ENCODE measurements around the gene KATNBL1.

KATNBL1 gene

GRCh38 chr15:34209421-34210282 is at the start of gene KATNBL1:
TSS of gene KATNBL1 (minus strand) at chr15:34210096. CDS start at chr15:34163676, 46,420 bp downstream.
- TF ChIP-seq FOXM1 (IDR thresholded peaks at IDR 0.05; ENCODE audit: borderline replicate concordance, low read depth) = no peak
- no peak for TF ChIP-seq USF1 (IDR thresholded peaks at IDR 0.05)
- TF ChIP-seq ZBTB7A (IDR thresholded peaks at IDR 0.05; ENCODE audit: low read depth) = 0 out of 2 replicates have a peak, but pooled peaks have one; percentile 74
- no peak for TF ChIP-seq TEAD4 (IDR thresholded peaks at IDR 0.05)
- 0 out of 2 replicates have a peak, but pooled peaks have one; percentile 18 for TF ChIP-seq MAX (IDR thresholded peaks at IDR 0.05)
- no peak for TF ChIP-seq EGR1 (IDR thresholded peaks at IDR 0.05)
- peak; percentile 90 for TF ChIP-seq RAD21 (IDR thresholded peaks at IDR 0.05; ENCODE audit: low read depth)
- peak; percentile 84 for TF ChIP-seq TAF1 (IDR thresholded peaks at IDR 0.05; ENCODE audit: low read depth)
- no peak for TF ChIP-seq CREB1 (IDR thresholded peaks at IDR 0.05; ENCODE audit: low read depth)
- TF ChIP-seq NFIC (IDR thresholded peaks at IDR 0.05) = no peak
- TF ChIP-seq TCF12 (IDR thresholded peaks at IDR 0.05; ENCODE audit: low read depth) = peak; percentile 44; the same call in 1 of the 2 replicates
- peak; percentile 37; the same call in 1 of the 2 replicates for TF ChIP-seq YY1 (IDR thresholded peaks at IDR 0.05; ENCODE audit: low read depth)

GRCh38 chr15:34259566-34259965 is 49.7 kb upstream of the KATNBL1 start:
- TF ChIP-seq CEBPB (IDR thresholded peaks at IDR 0.05) (no peak), REST (IDR thresholded peaks at IDR 0.05; ENCODE audit: low read depth) (no peak), CREB1 (IDR thresholded peaks at IDR 0.05; ENCODE audit: low read depth) (no peak), RAD21 (IDR thresholded peaks at IDR 0.05; ENCODE audit: low read depth) (no peak), YY1 (IDR thresholded peaks at IDR 0.05; ENCODE audit: low read depth) (no peak), ZBTB7A (IDR thresholded peaks at IDR 0.05; ENCODE audit: low read depth) (no peak), EGR1 (IDR thresholded peaks at IDR 0.05) (no peak), TAF1 (IDR thresholded peaks at IDR 0.05; ENCODE audit: low read depth) (no peak)

- TF ChIP-seq RAD21 (IDR thresholded peaks at IDR 0.05; ENCODE audit: low read depth) = no peak
- TF ChIP-seq EP300 (IDR thresholded peaks at IDR 0.05; ENCODE audit: borderline replicate concordance) = no peak
- no peak for TF ChIP-seq EGR1 (IDR thresholded peaks at IDR 0.05)
- TF ChIP-seq CREB1 (IDR thresholded peaks at IDR 0.05; ENCODE audit: low read depth) = no peak
- TF ChIP-seq TCF12 (IDR thresholded peaks at IDR 0.05; ENCODE audit: low read depth) = no peak
- no peak for TF ChIP-seq FOXM1 (IDR thresholded peaks at IDR 0.05; ENCODE audit: borderline replicate concordance, low read depth)
- no peak for TF ChIP-seq ZBTB7A (IDR thresholded peaks at IDR 0.05; ENCODE audit: low read depth)
Measured at GRCh38 chr15:34258151-34258550, 48.3 kb upstream of the KATNBL1 start.

GRCh38 chr15:34252545-34252944 is 42.6 kb upstream of the KATNBL1 start:
- TF ChIP-seq EGR1 (IDR thresholded peaks at IDR 0.05) (no peak), USF1 (IDR thresholded peaks at IDR 0.05) (no peak), CEBPB (IDR thresholded peaks at IDR 0.05) (no peak)

- TF ChIP-seq RAD21 (IDR thresholded peaks at IDR 0.05; ENCODE audit: low read depth) (no peak), CREB1 (IDR thresholded peaks at IDR 0.05; ENCODE audit: low read depth) (no peak), TCF12 (IDR thresholded peaks at IDR 0.05; ENCODE audit: low read depth) (no peak), CEBPB (IDR thresholded peaks at IDR 0.05) (no peak), MAX (IDR thresholded peaks at IDR 0.05) (no peak), NFIC (IDR thresholded peaks at IDR 0.05) (no peak), USF1 (IDR thresholded peaks at IDR 0.05) (no peak), EGR1 (IDR thresholded peaks at IDR 0.05) (no peak), REST (IDR thresholded peaks at IDR 0.05; ENCODE audit: low read depth) (no peak), YY1 (IDR thresholded peaks at IDR 0.05; ENCODE audit: low read depth) (no peak), TEAD4 (IDR thresholded peaks at IDR 0.05) (no peak), EP300 (IDR thresholded peaks at IDR 0.05; ENCODE audit: borderline replicate concordance) (no peak), ZBTB7A (IDR thresholded peaks at IDR 0.05; ENCODE audit: low read depth) (no peak)
Measured at GRCh38 chr15:34248190-34248589, 38.3 kb upstream of the KATNBL1 start.

All from Ishikawa (cell line).